Lower leg skin (tissue), 4 donors: Measurements from ENCODE around the gene PIK3CB. TPM values are rescaled to one million over a fixed set of nuclear protein-coding genes. Genes with fewer than 3 reads are reported as not detected.

ENCODE experiments used
- DNase-seq, 2 donors: peaks; one replicate each; pipeline ENCODE4 v3.0.0-alpha.2; 2019; ENCODE audit warnings: low spot score in 2 of 2
- H3K4me3 ChIP-seq: fragments of 200-600 bp; sonication (generic); 2 replicates; pipeline ENCODE4 v1.5.1; 2017; ENCODE audit warnings: mild to moderate bottlenecking, low read depth; ENCODE audit not compliant: poor library complexity, severe bottlenecking
- POLR2A ChIP-seq, 2 donors: fragments of 450-650 bp; IDR thresholded peaks; one replicate each; pipeline ENCODE4 v1.6.1; 2016 to 2017; ENCODE audit warnings: antibody characterized with exemption in 2 of 2, mild to moderate bottlenecking in 1 of 2, moderate library complexity in 1 of 2
- WGBS, 2 donors: methylation state at CpG; one replicate each; pipeline ENCODE4 v1.1.5; 2018; 5-methylcytosine and 5-hydroxymethylcytosine counted together
- intact Hi-C: fragments of 100-400 bp; cut with DNase I; formaldehyde crosslinking; loops from one replicate; pipeline ENCODE4 v1.15.0; 2023; ENCODE audit warnings: low total_unique reads
- total RNA-seq, 4 donors: library from RNA; depleted of rRNA; stranded (reverse); fragments of >200 nt; gene quantifications; one replicate each; pipeline ENCODE4 v1.1.0, GENCODE V29; 2016
- TF ChIP-seq, protein P1 (sequence below), 3 donors: fragments of 450-650 bp; IDR thresholded peaks; one replicate each; pipeline ENCODE4 v1.5.1; 2016; ENCODE audit warnings: antibody characterized with exemption in 3 of 3, mild to moderate bottlenecking in 3 of 3, moderate library complexity in 2 of 3

Gene PIK3CB
- total RNA-seq, 4 donors from 2014 or later, result 33.8 to 56.1 (median 50.6) TPM

DNA sequence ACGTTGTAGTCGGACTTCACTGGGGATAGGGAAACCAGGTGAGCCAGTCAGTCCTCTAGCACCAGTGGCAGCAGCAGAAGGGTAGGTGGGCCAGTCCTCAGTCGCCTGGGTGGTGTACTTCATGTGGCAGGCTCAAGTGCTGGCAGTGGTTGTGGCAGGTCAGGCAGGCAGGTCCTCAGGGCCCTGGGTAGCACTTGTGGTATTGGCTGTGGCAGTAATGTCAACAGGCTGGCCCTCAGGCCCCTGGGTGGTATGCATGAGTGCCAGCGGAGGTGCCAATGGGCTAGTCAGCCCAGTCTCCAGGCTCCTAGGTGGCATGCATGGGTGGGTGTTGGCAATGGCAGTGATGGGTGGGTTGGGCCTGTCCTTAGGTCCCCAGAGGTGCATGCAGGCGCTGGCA lies 185.6 kb downstream of the PIK3CB start:
- no peak for DNase-seq
- no peak overlapping the region for H3K4me3 ChIP-seq
- intact Hi-C loops, result no loop called here
- TF ChIP-seq, protein P1, sequence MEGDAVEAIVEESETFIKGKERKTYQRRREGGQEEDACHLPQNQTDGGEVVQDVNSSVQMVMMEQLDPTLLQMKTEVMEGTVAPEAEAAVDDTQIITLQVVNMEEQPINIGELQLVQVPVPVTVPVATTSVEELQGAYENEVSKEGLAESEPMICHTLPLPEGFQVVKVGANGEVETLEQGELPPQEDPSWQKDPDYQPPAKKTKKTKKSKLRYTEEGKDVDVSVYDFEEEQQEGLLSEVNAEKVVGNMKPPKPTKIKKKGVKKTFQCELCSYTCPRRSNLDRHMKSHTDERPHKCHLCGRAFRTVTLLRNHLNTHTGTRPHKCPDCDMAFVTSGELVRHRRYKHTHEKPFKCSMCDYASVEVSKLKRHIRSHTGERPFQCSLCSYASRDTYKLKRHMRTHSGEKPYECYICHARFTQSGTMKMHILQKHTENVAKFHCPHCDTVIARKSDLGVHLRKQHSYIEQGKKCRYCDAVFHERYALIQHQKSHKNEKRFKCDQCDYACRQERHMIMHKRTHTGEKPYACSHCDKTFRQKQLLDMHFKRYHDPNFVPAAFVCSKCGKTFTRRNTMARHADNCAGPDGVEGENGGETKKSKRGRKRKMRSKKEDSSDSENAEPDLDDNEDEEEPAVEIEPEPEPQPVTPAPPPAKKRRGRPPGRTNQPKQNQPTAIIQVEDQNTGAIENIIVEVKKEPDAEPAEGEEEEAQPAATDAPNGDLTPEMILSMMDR (IDR thresholded peaks at IDR 0.05), result no peak
- TF ChIP-seq POLR2A (IDR thresholded peaks at IDR 0.05), result no peak
- WGBS, 2 donors, result 97 to 99% methylated on average over 4 of the region's 5 CpGs

DNA sequence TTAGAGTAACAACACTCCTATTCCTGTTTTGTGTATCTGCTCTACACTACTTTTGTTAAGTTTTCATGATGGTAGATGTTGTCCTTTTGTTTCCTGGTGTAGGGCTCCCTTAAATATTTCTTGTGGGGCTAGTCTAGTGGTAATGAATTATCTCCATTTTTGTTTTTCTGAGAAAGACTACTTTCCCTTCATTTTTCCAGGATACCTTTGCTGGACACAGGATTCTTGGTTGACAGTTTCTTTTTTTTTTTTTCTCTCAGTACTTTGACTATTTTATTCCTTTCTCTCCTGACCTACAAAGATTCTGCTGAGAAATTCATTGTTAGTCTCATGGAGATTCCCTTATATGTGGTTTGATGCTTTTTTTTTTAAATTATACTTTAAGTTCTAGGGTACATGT lies 188.2 kb downstream of the PIK3CB start:
- intact Hi-C loops, result no loop called here
- no peak for DNase-seq
- TF ChIP-seq POLR2A (IDR thresholded peaks at IDR 0.05), result no peak
- TF ChIP-seq, protein P1 (IDR thresholded peaks at IDR 0.05), result no peak
- no peak overlapping the region for H3K4me3 ChIP-seq

DNA sequence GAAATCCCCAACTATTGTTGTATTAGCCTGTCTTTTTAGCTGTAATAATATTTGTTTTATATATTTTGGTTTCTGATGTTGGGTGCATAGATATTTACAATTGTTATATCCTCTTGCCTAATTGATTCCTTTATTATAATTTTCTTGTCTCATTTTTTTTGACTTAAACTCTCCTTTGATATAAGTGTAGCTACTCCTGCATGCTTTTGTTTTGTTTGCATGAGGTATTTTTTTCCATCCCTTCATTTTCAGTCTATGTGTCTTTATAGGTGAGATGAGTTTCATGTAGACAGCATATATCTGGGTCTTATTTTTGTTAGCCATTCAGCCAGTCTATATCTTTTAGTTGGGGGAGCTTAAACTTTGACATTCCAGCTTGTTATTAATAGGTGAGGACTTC lies 188.7 kb downstream of the PIK3CB start:
- DNase-seq, result no peak
- no peak overlapping the region for H3K4me3 ChIP-seq
- TF ChIP-seq, protein P1 (IDR thresholded peaks at IDR 0.05), result no peak
- no peak for TF ChIP-seq POLR2A (IDR thresholded peaks at IDR 0.05)
- intact Hi-C loops, result no loop called here

DNA sequence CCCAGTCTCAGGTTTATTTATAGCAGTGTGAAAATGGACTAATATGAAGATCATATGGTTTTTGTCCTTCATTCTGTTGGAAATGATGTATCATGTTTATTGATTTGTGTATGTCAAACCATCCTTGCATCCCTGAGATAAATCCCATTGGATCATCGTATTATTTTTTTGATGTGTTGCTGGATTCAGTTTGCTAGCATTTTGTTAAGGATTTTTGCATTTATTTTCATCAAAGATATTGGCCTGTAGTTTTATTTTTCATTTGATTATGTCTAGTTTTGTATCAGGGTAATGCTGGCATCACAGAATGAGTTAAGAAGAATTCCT lies 191.8 kb downstream of the PIK3CB start:
- 96 to 97% methylated on average over 1 of the region's 1 CpG for WGBS, 2 donors
- no peak overlapping the region for H3K4me3 ChIP-seq
- no peak for TF ChIP-seq POLR2A (IDR thresholded peaks at IDR 0.05)
- TF ChIP-seq, protein P1 (IDR thresholded peaks at IDR 0.05), result no peak
- DNase-seq, result no peak
- intact Hi-C loops, result no loop called here

DNA sequence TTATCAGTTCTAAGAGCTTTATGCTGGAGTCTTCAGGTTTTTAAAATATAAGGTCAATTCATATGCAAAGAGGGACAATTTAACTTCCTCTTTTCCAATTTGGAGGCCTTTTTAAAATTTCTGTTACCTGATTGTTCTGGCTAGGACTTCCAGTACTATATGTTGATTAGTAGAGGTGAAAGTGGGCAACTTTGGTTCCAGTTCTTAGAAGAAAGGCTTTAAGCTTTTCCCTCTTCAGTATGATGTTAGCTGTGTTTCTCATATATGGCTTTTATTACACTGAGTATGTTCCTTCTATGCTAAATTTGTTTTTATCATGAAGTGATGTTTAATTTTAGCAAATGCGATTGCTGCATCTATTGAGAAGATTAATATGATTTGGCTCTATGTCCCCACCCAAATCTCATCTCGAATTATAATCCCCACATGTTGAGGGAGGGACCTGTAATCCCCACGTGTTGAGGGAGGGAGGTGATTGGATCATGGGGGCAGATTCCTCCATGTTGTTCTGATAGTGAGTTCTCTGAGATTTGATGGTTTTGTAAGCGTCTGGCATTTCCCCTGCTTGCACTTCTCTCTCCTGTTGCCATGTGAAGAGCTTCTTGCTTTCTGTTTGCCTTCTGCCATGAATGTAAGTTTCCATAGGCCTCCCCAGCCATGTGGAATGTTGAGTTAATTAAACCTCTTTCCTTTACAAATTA lies 192.4 kb downstream of the PIK3CB start:
- TF ChIP-seq POLR2A (IDR thresholded peaks at IDR 0.05), result no peak
- TF ChIP-seq, protein P1 (IDR thresholded peaks at IDR 0.05), result no peak
- intact Hi-C loops, result no loop called here
- no peak for DNase-seq
- no peak overlapping the region for H3K4me3 ChIP-seq
- 82% methylated on average over 4 of the region's 4 CpGs for WGBS, 2 donors

DNA sequence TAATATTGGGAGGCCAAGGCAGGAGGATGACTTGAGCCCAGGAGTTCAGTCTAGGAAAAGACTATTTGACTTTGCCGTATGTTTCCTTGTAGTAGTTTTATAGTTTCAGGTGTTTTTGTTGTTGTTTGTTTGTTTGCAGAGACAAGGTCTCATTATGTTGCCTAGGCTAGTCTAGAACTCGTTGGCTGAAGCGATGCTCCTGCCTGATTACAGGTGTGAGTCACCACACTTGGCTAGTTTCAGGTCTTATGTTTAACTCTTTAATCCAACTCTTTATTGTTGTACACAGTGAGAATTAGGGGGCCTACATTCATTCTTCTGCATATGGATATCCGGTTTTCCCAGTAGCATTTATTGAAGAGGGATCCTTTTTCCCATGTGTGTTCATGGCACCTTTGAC lies 194.2 kb downstream of the PIK3CB start:
- H3K4me3 ChIP-seq, result no peak overlapping the region
- no peak for DNase-seq
- intact Hi-C loops, result no loop called here
- TF ChIP-seq, protein P1 (IDR thresholded peaks at IDR 0.05), result no peak
- WGBS, 2 donors, result 69 to 73% methylated on average over 4 of the region's 4 CpGs
